Lower leg skin (tissue), 3 donors: ENCODE measurements around the gene SOD2.

Experiments used
- POLR2A ChIP-seq, 2 donors: fragments of 450-650 bp; IDR thresholded peaks; one replicate each; pipeline ENCODE4 v1.6.1; 2016 to 2017; ENCODE audit warnings: antibody characterized with exemption in 2 of 2, mild to moderate bottlenecking in 1 of 2, moderate library complexity in 1 of 2
- TF ChIP-seq, protein P1 (sequence below), 3 donors: fragments of 450-650 bp; IDR thresholded peaks; one replicate each; pipeline ENCODE4 v1.5.1; 2016; ENCODE audit warnings: antibody characterized with exemption in 3 of 3, mild to moderate bottlenecking in 3 of 3, moderate library complexity in 2 of 3

DNA sequence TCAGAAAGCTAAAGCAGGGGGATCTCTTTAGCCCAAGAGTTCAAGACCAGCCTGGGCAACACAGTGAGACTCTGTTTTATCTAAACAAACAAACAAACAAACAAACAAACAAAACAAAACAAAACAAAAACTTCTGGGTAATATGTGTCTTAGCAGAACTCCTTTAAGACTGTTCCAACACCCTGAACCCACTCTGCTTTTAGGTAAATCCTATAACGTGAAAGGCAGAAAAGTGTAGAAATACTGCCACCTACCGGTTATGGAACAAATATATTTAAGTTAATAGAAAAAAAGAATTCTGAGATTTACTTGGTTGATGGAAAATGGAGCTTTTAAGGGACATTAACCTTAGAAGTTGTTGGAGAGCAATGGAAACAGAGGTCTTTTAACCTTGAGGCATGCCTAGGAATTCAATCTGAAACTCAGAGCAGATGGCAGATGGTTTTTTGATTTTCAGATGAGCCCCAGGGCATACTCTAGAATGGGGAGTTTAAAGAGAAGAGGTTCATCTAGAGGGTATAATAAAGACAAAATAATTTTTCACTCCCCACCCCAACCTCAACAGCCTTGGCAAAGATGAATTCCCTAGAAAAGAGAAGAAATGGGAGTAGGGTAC, 38.5 kb downstream of the SOD2 start:
- TF ChIP-seq, protein P1, sequence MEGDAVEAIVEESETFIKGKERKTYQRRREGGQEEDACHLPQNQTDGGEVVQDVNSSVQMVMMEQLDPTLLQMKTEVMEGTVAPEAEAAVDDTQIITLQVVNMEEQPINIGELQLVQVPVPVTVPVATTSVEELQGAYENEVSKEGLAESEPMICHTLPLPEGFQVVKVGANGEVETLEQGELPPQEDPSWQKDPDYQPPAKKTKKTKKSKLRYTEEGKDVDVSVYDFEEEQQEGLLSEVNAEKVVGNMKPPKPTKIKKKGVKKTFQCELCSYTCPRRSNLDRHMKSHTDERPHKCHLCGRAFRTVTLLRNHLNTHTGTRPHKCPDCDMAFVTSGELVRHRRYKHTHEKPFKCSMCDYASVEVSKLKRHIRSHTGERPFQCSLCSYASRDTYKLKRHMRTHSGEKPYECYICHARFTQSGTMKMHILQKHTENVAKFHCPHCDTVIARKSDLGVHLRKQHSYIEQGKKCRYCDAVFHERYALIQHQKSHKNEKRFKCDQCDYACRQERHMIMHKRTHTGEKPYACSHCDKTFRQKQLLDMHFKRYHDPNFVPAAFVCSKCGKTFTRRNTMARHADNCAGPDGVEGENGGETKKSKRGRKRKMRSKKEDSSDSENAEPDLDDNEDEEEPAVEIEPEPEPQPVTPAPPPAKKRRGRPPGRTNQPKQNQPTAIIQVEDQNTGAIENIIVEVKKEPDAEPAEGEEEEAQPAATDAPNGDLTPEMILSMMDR (IDR thresholded peaks at IDR 0.05): no peak
- no peak for TF ChIP-seq POLR2A (IDR thresholded peaks at IDR 0.05)
